ENCODE measurements around the gene CADM4.
A peak's percentile ranks its signal among the peaks of the same experiment; 100 is the strongest.

CADM4 gene

GRCh38 chr19:43594081-43594697 is 45.5 kb downstream of the CADM4 start:
- H3K27ac ChIP-seq, result peak overlapping the region; percentile 97
- TF ChIP-seq CTCF (conservative IDR thresholded peaks at IDR 0.05), result no peak

- TF ChIP-seq CTCF (conservative IDR thresholded peaks at IDR 0.05), result no peak
- H3K27ac ChIP-seq, result no peak overlapping the region
Measured at GRCh38 chr19:43592800-43593350, 46.8 kb downstream of the CADM4 start.

- H3K27ac ChIP-seq, result no peak overlapping the region
- TF ChIP-seq CTCF (conservative IDR thresholded peaks at IDR 0.05), result no peak
Measured at GRCh38 chr19:43591904-43592772, 47.5 kb downstream of the CADM4 start.

GRCh38 chr19:43589678-43590077 is 50.0 kb downstream of the CADM4 start:
- no peak for TF ChIP-seq CTCF (conservative IDR thresholded peaks at IDR 0.05)

GRCh38 chr19:43589277-43589676 is 50.4 kb downstream of the CADM4 start:
- H3K27ac ChIP-seq, result no peak overlapping the region
- no peak for TF ChIP-seq CTCF (conservative IDR thresholded peaks at IDR 0.05)

More at GRCh38 chr19:43589678-43590077, 50.0 kb downstream of the CADM4 start:
- H3K27ac ChIP-seq, result no peak overlapping the region

GRCh38 chr19:43587029-43587428 is 52.6 kb downstream of the CADM4 start:
- H3K27ac ChIP-seq, result peak overlapping the region; percentile 58

GRCh38 chr19:43586346-43586745 is 53.3 kb downstream of the CADM4 start:
- TF ChIP-seq CTCF (conservative IDR thresholded peaks at IDR 0.05), result no peak
- peak overlapping the region; percentile 58 for H3K27ac ChIP-seq
